ENCODE data around the gene GIMAP4.
"Not testable (repeated sequence)": the region's sequence is repeated elsewhere in the genome, so short reads cannot be mapped to it uniquely, and the experiment has no call there.

Gene GIMAP4

DNA sequence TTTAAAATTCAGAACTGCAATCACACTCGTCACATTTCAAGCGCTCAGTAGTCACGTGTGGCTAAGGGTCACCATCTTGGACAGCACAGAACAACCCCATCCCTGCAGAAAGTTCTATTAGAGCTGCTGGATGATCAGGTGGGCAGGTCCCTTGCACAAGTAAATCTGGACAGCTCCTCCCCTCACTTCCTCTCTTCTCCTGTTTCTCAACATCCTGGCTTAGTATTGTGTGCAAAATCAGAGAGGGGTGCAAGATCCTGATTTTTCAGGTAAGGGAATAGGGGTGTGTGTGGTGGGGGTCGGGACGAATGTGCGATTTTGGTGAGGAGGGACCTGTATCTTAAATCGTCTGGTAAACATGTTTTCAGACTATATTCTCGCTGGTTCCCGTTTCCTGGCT, at the start of gene GIMAP4:
Gene GIMAP4, plus strand, starts transcription at position 222 of the 400 bp plus-strand sequence. CDS start 2,512 bp downstream, outside the sequence.
- peak in 1 of 2 donors; percentile 52 for DNase-seq

- no peak for DNase-seq
Measured at GRCh38 chr7:150519310-150519709, 47.9 kb upstream of the GIMAP4 start.

DNA sequence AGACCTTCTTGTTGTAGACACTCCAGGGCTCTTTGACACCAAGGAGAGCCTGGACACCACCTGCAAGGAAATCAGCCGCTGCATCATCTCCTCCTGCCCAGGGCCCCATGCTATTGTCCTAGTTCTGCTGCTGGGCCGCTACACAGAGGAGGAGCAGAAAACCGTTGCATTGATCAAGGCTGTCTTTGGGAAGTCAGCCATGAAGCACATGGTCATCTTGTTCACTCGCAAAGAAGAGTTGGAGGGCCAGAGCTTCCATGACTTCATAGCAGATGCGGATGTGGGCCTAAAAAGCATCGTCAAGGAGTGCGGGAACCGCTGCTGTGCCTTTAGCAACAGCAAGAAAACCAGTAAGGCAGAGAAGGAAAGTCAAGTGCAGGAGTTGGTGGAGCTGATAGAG, 47.0 kb upstream of the GIMAP4 start:
- DNase-seq: peak in 1 of 2 donors; percentile 42

DNA sequence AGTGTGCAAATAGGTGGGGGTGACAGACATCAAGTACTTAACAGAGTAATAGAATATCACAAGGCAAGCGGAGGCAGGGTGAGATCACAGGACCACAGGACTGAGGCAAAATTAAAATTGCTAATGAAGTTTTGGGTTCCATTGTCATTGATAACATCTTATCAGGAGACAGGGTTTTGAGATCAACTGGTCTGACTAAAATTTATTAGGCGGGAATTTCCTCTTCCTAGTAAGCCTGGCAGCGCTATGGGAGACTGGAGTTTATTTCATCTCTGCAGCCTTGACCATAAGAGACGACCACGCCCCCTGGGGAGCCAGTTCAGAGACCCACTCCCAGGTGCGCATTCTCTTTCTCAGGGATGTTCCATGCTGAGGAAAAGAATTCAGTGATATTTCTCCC, 44.3 kb upstream of the GIMAP4 start:
- not testable (repeated sequence) for DNase-seq

- DNase-seq: no peak
Measured at GRCh38 chr7:150524018-150524417, 43.2 kb upstream of the GIMAP4 start.

GRCh38 chr7:150531704-150532103, 35.5 kb upstream of the GIMAP4 start:
- no peak for DNase-seq

GRCh38 chr7:150538259-150538658, 28.9 kb upstream of the GIMAP4 start:
- DNase-seq: no peak

- DNase-seq: no peak
Measured at GRCh38 chr7:150553163-150553562, 14.0 kb upstream of the GIMAP4 start.

- DNase-seq: peak; percentile 43 to 71
Measured at GRCh38 chr7:150556521-150557138, 10.6 kb upstream of the GIMAP4 start.

DNA sequence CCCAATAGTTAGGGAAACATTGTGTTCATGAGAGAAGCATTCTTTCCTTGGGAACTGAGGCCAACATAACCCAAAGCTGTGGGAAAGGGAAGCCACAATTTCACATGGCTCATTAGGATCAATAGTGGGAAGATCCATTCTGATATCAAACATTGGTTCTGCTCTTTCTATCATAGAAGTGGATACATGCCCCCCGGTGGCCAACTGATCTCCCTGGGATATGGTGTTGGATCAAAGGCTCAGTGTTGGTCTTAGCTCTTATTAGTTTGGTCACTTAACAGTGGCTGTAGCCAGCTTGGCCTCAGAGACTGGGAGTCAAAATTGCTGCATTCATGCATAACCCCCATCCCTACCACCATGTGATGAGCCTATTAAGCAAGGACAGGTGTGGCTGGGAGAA, 6.7 kb upstream of the GIMAP4 start:
- no peak for DNase-seq

DNA sequence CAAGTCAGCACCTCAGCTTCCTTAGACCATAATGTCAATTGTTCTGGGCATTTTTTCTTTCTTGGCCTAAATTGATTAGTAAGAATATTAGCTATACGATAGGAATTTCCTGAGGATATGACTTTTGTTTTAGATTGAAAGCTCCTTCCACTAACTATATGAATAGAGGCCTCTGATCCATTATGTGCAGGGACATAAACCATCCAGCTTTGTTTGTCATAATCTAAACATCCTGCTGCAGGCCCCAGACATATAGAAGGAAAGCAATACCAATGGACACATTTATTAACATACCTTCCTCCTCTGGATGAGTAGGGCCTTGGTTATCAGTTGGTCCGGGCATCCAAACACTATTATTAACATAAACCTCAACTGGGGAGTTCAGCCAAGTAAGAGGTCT, 4.3 kb upstream of the GIMAP4 start:
- no peak for DNase-seq

- peak in 1 of 2 donors; percentile 45 for DNase-seq
Measured at GRCh38 chr7:150564006-150564405, 3.2 kb upstream of the GIMAP4 start.

GRCh38 chr7:150564566-150564965, 2.6 kb upstream of the GIMAP4 start:
- no peak for DNase-seq

- DNase-seq: no peak
Measured at GRCh38 chr7:150565239-150565638, 2.0 kb upstream of the GIMAP4 start.

DNA sequence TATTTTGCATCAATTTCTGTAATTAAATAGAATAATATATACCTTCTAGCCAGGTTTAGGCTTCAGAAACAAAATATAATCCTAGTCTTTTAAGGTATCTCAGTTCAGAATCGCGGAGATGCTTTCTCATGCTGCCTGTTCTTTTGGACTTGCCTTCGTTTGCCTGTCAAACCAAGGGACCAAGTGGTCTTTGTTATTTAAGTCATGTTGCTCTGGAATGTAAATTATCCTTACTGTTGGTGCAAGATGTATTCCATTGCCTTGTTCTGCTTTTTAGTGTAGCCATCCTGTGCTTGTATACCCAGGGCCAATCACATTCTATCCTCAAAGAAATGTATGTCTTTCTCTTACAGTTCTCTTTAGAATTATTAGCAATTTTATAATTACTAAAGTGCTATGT, 1.1 kb upstream of the GIMAP4 start:
- no peak for DNase-seq

- no peak for DNase-seq
Measured at GRCh38 chr7:150566572-150566971, 618 bp upstream of the GIMAP4 start.

GRCh38 chr7:150567871-150568301, 696 bp downstream of the GIMAP4 start:
- DNase-seq: no peak

GRCh38 chr7:150568714-150569113, 1.5 kb downstream of the GIMAP4 start:
- DNase-seq: peak; percentile 25 to 45

DNA sequence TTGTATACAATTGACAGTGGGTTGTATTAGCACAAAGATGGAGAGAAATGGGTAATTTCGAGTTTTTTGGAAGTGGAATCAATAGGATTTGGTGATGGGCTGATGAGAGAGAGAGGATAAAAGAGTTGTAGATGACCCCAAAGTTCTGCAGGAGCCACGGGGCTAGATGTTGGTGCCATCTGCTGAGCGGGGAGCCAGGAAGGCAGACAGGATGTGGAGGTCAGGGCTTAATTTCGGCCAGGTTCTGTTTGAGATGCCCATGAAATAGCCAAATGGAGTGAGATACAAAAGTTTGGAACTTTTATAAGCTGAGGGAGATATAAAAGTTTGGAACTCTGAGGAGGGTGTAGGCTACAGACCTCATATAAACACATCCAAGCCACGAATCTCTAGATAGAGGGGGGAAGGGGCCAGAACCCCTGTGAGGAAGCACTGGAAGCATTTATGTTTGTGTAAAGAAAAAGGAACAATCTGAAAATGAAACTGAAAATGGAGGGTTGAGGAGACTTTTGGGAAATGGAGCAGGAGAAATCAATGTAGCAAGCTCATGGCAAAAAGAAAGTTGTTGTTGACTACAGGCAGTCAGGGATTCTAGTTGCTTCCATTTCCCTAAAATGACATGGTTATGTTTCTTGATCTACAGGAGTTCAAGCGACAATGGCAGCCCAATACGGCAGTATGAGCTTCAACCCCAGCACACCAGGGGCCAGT, 2.2 kb downstream of the GIMAP4 start:
- DNase-seq: no peak

DNA sequence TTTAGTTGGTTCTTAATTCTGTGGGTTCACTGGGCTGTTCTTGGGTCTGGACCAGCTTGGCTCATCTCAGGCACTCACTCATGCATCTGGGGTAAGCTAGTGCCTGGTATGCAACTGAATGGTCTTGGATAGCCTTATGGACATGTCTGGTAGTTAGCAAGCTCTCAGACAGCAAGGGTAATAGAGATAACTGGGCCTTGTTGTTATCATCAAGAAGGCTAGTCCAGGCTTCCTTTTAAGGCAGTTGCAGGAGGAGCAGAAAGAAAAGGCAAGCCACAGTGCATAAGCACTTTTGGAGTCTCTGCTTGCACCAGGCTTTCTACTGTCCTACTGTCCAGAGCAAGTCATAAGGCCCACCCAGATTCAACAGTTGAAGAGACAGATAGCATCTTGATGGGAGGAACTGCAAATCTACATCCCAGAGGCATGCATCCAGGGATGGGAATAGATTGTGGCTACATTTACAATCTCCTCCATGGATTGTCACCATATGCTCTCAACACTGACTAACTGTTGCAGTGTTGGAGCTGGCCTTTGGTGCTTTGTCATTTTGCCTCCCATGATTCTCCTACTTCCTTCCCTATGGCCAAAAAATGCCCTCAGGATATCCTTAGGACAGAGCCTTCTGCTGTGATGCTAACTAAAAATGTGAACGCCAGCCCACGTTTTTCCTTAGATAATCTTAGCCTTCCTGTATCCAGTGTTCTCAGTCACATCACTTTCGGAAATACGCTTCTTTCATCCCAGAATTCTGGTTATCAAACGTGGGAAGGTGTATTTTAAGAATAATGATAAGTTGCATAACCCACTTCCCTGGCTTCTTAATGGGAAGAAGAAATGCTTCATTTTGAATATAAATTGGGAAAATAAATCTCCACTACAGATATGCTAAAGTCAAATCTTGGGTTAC, 3.6 kb downstream of the GIMAP4 start:
- no peak for DNase-seq

DNA sequence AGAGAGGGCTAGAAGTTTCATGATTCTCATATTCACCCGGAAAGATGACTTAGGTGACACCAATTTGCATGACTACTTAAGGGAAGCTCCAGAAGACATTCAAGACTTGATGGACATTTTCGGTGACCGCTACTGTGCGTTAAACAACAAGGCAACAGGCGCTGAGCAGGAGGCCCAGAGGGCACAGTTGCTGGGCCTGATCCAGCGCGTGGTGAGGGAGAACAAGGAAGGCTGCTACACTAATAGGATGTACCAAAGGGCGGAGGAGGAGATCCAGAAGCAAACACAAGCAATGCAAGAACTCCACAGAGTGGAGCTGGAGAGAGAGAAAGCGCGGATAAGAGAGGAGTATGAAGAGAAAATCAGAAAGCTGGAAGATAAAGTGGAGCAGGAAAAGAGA, 5.3 kb downstream of the GIMAP4 start:
- no peak for DNase-seq

DNA sequence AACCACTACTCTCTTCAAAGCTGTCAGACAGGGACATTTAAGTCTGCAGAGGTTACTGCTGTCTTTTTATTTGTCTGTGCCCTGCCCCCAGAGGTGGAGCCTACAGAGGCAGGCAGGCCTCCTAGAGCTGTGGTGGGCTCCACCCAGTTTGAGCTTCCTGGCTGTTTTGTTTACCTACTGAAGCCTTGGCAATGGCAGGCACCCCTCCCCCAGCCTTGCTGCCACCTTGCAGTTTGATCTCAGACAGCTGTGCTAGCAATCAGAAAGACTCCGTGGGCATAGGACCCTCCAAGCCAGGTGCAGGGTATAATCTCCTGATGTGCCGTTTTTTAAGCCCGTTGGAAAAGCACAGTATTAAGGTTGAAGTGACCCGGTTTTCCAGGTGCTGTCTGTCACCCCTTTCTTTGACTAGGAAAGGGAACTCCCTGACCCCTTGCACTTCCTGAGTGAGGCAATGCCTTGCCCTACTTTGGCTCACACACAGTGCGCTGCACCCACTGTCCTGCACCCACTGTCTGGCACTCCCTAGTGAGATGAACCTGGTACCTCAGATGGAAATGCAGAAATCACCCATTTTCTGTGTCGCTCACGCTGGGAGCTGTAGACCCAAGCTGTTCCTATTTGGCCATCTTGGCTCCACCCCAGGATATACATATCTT, 12.9 kb downstream of the GIMAP4 start:
- DNase-seq: peak; percentile 24 to 39

Data from CD4-positive, alpha-beta T cell treated with Interleukin-4 for 1 hour (primary cell).